Bronchial epithelial cell (primary cell): Measurements from ENCODE around the gene NME1. TPM values are rescaled to one million over a fixed set of nuclear protein-coding genes. Genes with fewer than 3 reads are reported as not detected.
A peak's percentile ranks its signal among the peaks of the same experiment; 100 is the strongest.
"Not testable (repeated sequence)": the region's sequence is repeated elsewhere in the genome, so short reads cannot be mapped to it uniquely, and the experiment has no call there.

Source experiments
- DNase-seq: peaks from one replicate; pipeline ENCODE4 v3.0.0-alpha.2; 2010; ENCODE audit warnings: low read depth
- FAIRE-seq: peaks from 2 replicates; lab custom pipeline; 2011; peaks lifted over from hg19 to GRCh38; lab: Jason Lieb, UNC
- H3K27me3 ChIP-seq: 2 replicates; pipeline ENCODE4 v1.5.1; 2011; ENCODE audit warnings: low read length; ENCODE audit not compliant: control insufficient read depth, insufficient read depth
- H3K36me3 ChIP-seq: 2 replicates; pipeline ENCODE4 v1.5.1; 2011; ENCODE audit warnings: low read length; ENCODE audit not compliant: control insufficient read depth, insufficient read depth
- H3K4me3 ChIP-seq: 2 replicates; pipeline ENCODE4 v1.5.1; 2011; ENCODE audit warnings: mild to moderate bottlenecking, low read depth, low read length, control low read depth
- total RNA-seq: library from RNA; depleted of rRNA; stranded (reverse); fragments of >200 nt; gene quantifications from 2 replicates; pipeline ENCODE4 v1.2.1, GENCODE V29; 2014
- TF ChIP-seq, protein P1 (sequence below): IDR thresholded peaks from 2 replicates; pipeline ENCODE4 v1.5.1; 2011; ENCODE audit warnings: mild to moderate bottlenecking, moderate library complexity, low read length, control low read depth, inconsistent platforms; ENCODE audit not compliant: insufficient read depth, severe bottlenecking

NME1 gene
- total RNA-seq, 1 donor from 2014 or later, result 204 TPM

DNA sequence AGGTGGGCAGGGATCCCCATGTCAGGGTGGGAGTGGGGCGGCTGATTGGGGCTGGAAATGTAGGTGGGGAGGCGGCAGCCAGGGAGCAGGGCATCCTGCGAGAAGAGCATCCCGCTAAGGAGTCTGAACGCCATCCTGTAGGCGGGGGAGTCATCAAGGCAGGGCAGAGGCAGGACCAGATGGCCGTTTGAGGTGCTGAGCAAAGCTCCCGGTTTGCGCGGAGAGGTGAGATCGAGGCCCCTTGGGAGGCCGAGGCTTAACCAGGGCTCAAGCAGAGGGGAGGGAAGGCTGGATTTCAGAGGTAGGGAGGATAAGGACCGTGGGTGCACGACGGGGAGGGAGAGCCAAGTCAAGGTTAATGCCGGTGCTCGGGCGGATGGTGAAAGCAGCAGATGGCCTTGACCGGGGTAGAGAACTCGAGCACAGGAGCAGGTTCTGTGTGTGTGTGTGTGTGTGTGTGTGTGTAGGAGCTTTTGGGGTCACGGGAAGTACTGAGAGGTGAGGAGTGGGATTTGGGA, 12.4 kb downstream of the NME1 start:
- no peak for FAIRE-seq
- H3K27me3 ChIP-seq, result no peaks in the 10 kb centered on the region
- DNase-seq, result peak; percentile 38
- peaks cover 17% of the 10 kb centered on the region for H3K36me3 ChIP-seq
- H3K4me3 ChIP-seq, result peak overlapping the region; percentile 95
- TF ChIP-seq, protein P1, sequence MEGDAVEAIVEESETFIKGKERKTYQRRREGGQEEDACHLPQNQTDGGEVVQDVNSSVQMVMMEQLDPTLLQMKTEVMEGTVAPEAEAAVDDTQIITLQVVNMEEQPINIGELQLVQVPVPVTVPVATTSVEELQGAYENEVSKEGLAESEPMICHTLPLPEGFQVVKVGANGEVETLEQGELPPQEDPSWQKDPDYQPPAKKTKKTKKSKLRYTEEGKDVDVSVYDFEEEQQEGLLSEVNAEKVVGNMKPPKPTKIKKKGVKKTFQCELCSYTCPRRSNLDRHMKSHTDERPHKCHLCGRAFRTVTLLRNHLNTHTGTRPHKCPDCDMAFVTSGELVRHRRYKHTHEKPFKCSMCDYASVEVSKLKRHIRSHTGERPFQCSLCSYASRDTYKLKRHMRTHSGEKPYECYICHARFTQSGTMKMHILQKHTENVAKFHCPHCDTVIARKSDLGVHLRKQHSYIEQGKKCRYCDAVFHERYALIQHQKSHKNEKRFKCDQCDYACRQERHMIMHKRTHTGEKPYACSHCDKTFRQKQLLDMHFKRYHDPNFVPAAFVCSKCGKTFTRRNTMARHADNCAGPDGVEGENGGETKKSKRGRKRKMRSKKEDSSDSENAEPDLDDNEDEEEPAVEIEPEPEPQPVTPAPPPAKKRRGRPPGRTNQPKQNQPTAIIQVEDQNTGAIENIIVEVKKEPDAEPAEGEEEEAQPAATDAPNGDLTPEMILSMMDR, result no peak

DNA sequence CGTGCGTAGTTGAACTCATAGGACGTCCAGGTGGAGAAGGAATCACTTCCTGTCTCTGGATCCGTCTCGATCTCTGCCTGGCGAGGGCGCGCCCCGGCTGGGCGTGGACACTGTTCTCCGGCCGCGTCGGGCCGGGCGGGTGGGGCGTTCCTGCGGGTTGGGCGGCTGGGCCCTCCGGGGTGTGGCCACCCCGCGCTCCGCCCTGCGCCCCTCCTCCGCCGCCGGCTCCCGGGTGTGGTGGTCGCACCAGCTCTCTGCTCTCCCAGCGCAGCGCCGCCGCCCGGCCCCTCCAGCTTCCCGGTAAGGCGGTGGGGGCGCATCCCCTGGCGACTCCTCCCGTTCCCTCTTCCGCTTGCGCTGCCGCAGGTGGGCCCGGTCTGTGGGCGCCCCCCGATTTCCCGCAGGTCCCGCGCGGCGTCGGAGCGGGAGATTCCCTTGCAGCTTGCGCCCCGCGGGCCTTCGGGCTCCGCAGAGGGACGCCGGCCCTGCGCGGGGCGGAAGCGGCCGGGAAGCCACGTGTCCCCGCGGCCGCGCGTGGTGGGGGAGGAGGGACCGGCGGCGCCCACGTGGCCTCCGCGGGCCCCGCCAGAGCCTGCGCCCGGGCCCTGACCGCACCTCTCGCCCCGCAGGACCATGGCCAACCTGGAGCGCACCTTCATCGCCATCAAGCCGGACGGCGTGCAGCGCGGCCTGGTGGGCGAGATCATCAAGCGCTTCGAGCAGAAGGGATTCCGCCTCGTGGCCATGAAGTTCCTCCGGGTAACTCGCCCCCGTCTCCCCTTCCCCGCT, 13.0 kb downstream of the NME1 start, which contains the start of gene NME2:
Gene NME2, plus strand, starts transcription at position 214 of the 789 bp plus-strand sequence. Its CDS starts 420 bp downstream, at position 634.
- FAIRE-seq, result no peak

DNA sequence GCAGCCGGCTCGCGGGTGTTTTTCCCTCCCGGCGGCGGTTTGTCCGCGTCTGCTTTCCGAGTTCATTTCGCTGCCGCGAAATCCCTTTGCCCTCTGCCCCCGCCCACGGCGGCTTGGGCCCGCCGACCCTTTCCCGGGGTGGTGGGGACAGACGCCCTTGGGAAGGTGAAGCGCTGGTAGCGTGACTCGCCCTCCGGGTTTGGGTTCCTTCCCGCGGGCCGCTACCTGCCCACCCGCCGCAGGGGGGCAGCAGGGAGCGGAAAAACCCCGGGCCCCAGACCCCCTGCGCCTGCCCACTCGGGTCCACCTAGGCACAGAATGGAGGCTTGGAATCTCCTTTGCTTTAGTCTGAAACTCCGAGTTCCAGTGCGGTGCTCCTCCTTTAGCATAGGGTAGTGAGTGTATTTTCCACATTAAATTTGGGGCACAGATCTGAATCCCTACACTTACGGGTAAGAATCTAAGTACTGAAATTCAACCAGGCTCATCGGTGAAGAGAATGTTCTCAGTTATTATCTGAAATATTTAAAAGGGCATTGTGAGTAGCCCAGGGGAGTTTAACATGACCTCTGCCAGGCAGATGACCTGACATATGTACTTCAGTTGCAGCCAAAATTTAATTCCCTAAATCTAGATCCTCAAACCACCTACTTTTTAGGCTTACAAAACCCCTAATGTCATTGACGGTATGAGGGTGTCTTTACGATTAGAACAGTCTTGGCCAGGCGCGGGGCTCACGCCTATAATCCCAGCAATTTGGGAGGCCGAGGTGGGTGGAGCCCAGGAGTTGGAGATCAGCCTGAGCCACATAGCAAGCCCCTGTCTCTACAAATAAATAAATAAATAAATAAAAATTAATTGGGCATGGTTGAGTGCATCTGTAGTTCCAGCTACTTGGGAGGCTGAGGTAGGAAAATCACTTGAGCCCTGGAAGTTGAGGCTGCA, 13.9 kb downstream of the NME1 start:
- DNase-seq, result no peak

More for the DNA sequence above, 13.0 kb downstream of the NME1 start, which contains the start of gene NME2:
- Histone ChIP-seq H3K27me3 (no peaks in the 10 kb centered on the region), H3K36me3 (peaks cover 14% of the 10 kb centered on the region), H3K4me3 (peak within 1 kb of the TSS; percentile 95)
- TF ChIP-seq, protein P1, result no peak
- DNase-seq, result peak; percentile 70

DNA sequence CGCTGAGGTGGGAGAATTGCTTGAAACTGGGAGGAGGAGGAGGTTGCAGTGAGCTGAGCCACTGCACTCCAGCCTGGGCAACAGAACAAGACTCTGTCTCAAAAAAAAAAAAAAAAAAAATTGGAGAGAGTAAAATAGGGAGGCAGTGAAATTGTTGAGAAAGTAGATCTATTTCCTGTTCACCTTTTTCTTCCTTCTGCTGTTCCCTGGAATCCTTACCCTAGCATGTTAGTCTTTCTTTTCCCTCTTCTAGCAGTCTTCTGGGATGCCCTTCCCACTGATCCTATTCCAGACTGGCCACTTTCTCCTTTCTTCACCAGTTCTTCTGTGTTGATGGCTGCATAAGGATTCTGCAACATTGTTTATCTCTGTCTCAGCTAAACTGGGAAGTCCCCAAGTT, 16.0 kb downstream of the NME1 start:
- DNase-seq (no peak), FAIRE-seq (no peak)
- Histone ChIP-seq H3K27me3 (no peaks in the 10 kb centered on the region), H3K4me3 (no peak overlapping the region), H3K36me3 (peaks cover 15% of the 10 kb centered on the region)
- TF ChIP-seq, protein P1, result no peak

More for the DNA sequence above, 13.9 kb downstream of the NME1 start:
- TF ChIP-seq, protein P1, result peak; percentile 82
- Histone ChIP-seq H3K27me3 (no peaks in the 10 kb centered on the region), H3K36me3 (peaks cover 14% of the 10 kb centered on the region), H3K4me3 (peak overlapping the region; percentile 95)
- FAIRE-seq, result no peak

DNA sequence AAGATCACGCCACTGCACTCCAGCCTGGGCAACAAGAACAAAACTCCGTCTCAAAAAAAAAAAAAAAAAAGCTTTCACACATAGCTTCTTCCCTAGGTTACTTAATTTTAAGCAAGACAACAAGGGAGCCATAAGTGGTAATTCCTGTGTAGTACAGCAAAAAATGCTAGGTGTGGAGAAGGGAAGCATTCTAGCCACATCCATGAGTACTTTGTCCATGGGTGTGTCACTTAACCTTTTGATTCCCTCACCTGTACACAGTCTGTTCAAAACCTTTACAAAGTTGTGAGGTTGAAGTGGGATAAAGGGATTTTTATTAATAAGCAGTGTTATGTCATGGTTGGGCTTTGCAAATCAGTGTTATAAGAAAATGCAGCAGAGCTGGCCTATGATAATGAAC, 17.4 kb downstream of the NME1 start:
- Histone ChIP-seq H3K4me3 (no peak overlapping the region), H3K36me3 (peaks cover 15% of the 10 kb centered on the region), H3K27me3 (no peaks in the 10 kb centered on the region)
- TF ChIP-seq, protein P1, result no peak
- no peak for FAIRE-seq
- no peak for DNase-seq

DNA sequence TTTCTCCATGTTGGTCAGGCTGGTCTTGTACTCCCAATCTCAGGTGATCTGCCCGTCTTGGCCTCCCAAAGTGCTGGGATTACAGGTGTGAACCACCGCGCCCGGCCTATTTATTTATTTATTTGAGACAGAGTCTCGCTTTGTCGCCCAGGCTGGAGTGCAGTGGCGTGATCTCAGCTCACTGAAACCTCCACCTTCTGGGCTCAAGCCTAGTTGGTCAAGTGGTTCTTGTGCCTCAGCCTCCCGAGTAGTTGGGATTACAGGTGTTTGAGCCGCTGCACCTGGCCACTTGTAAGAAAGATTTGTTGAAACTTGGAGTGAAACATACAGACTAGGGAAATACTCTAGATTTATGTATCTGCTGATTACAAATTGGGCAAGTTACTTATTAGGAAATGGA, 18.7 kb downstream of the NME1 start:
- not testable (repeated sequence) for FAIRE-seq, DNase-seq, H3K27me3 ChIP-seq, H3K4me3 ChIP-seq
- peaks cover 15% of the 10 kb centered on the region for H3K36me3 ChIP-seq
